HG03457 (cell line): ENCODE measurements around the gene CD96.
"Not testable (repeated sequence)": the region's sequence is repeated elsewhere in the genome, so short reads cannot be mapped to it uniquely, and the experiment has no call there.

Source experiments
- ATAC-seq: cut with Tn5 transposase; IDR thresholded peaks from one replicate; pipeline ENCODE4 v1.9.1; 2021; ENCODE audit warnings: moderate number of reproducible peaks; ENCODE audit not compliant: unreplicated experiment

The CD96 gene

DNA sequence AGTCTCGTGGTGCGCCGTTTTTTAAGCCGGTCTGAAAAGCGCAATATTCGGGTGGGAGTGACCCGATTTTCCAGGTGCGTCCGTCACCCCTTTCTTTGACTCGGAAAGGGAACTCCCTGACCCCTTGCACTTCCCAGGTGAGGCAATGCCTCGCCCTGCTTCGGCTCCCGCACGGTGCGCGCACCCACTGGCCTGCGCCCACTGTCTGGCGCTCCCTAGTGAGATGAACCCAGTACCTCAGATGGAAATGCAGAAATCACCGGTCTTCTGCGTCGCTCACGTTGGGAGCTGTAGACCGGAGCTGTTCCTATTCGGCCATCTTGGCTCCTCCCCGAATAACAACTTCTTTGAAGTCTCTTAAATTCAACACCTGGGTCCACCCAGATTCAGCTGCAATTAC lies 19.9 kb downstream of the CD96 start:
- ATAC-seq: not testable (repeated sequence)

- ATAC-seq: no peak
These were observed 24.8 kb downstream of the CD96 start for GRCh38 chr3:111566844-111567243.

DNA sequence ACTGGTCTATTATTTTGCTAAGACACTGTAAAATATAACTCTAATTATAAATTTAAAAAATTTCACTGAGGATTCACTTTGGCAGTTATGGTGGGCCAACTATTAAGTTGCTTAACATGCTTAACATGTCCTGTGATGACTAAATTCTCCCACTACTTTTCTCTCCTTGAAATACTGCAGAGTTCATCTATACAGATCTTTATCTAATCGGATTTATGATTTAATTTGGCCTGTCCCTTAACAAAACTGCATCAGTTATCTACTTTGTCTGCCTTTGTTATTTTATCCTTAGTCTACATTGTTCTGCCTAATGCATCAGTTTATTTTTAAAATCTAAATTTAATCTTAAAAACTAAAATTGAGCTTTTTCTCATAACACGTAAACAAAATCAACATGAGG lies 26.4 kb downstream of the CD96 start:
- no peak for ATAC-seq

DNA sequence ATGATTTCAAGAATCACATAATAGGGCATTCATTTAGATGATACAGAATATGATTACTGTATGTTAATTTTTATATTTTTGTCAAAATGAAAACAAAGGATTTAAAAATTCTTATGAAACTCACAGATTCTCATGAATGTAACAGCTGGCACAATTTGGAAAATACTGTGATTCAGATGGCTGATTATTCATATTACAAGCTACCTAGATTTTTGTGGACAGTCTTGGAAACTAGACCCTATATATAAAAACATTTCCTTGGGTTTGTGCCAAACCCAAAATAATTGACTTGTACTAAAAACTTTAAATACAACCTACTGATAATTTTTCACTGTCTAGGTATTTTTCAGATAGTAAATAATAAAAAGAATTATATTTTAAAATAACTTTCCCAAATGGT lies 26.9 kb downstream of the CD96 start:
- no peak for ATAC-seq

DNA sequence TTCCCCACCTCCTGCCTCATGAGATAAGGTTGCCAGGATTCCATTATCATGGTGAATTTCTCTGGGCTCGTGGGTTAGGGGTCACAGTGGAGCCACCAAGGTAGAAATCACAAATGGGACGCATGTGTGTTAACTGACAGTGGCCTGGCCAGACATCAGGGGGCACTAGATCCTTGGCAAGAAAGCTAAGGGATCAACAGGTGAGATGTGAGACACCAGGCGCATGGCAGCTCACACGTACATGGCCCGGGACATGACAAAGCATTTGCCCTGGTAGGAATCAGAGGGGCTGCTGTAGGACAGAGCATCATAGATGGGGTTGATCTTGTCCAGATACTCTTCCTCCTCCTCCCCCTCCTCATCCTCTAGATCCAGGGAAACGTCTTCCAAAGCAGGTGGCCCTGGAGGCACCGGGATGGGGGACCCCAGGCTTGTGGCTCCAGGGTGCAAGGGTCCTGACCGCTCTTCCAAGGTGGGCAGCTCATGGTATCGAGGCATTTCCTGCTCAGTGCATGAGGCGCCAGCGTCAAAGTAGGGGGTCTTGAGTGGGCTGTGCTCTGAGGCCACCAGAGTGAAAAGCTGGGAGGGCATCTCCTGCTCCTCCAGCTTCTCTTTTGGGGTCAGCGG lies 28.5 kb downstream of the CD96 start:
- ATAC-seq: no peak

GRCh38 chr3:111571282-111571681 lies 29.3 kb downstream of the CD96 start:
- ATAC-seq: no peak

- ATAC-seq: no peak
These were observed 30.0 kb downstream of the CD96 start for GRCh38 chr3:111571907-111572460.

GRCh38 chr3:111577113-111577512 lies 35.1 kb downstream of the CD96 start:
- ATAC-seq: no peak

DNA sequence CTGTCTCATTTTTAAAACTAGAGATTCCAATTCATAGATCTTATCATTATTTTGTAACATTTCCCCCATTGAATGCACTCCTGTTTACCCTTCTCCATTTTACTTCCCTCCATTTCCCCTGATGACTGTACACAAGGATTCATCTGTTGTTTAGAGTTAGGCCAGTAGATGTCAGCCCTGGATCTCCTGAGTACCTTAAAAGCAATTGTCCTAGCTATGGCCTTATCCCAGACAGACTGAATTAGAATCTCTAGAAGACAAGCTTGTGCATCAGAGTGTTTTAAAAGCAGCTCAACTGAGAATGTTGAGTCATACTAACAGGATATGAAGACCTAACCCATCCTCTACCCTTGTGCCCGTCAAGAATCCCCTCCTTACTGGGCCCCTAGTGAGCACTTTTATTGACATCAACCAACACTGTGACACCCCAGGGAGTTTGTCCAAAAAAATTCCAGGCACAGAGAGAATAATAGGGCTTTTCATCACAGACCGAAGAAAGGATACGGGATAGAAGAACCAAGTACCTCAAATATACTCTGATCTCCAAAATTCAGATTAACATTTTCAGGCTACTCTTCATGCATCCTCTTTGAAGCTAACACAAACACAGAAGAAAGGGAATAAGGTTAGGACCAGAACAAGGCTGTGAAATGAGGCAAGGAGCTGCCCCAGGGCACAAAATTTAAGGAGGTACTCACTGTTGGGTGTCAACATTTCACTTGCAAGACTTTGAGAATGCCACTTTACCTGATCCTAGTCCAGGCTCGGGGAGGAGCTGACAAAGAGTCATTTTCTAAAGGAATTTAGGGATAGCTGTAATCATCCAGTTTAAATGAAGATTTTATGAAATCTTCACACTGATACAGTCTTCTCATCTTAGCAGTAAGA lies 36.0 kb downstream of the CD96 start:
- peak; percentile 91 for ATAC-seq

GRCh38 chr3:111578867-111579266 lies 36.9 kb downstream of the CD96 start:
- no peak for ATAC-seq

- ATAC-seq: no peak
These were observed 37.5 kb downstream of the CD96 start for GRCh38 chr3:111579495-111579894.

- no peak for ATAC-seq
These were observed 39.6 kb downstream of the CD96 start for GRCh38 chr3:111581403-111582119.

- no peak for ATAC-seq
These were observed 40.1 kb downstream of the CD96 start for GRCh38 chr3:111582120-111582474.

DNA sequence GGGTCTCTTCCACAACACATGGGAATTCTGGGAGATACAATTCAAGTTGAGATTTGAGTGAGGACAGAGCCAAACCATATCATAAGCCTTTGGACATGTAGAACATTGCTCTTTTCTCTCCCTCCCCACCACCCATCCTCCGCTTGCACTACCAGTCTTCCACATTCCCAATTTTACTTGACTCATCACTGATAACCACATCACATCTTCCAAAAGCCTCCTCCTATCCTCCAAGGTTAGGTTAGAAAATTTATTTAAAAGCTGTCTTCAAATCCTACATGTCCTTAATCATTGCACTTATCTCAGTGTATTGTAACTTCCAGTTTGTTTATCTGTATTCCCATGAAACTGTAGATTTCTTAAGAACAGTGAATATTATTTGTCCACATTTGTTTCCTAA lies 42.7 kb downstream of the CD96 start:
- no peak for ATAC-seq

DNA sequence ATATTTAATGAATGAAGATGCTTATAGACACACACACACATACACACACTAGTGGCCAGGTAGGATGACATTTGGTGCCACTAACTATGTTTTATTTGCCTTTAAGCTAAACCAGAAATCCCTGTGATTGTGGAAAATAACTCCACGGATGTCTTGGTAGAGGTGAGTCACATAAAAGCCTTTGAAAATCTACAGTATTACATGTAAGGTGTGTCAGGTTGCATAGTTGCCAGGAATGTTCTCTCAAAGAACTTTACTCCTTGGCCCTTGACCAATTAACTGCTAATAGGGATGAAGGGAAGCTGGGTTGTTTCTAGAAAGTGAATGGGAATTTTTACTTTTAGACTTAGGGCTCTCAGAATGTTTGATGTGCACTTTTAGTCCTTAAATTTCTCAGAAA lies 43.2 kb downstream of the CD96 start:
- no peak for ATAC-seq

DNA sequence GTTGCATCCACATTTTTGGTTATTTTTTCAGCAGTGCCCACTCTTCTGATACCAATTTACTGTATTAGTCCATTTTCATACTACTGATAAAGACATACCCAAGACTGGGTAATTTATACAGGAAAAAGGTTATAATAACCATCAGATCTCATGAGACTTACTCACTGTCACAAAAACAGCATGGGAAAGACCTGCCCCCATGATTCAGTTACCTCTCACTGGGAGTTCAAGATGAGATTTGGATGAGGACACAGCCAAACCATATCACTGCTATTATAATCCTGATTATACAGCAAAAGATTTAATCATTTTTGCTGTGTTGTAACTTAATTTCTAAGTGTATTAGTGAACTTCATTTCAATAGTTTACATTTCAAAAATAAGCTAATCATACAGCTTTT lies 46.5 kb downstream of the CD96 start:
- ATAC-seq: no peak

GRCh38 chr3:111589303-111590142 lies 47.5 kb downstream of the CD96 start:
- no peak for ATAC-seq

DNA sequence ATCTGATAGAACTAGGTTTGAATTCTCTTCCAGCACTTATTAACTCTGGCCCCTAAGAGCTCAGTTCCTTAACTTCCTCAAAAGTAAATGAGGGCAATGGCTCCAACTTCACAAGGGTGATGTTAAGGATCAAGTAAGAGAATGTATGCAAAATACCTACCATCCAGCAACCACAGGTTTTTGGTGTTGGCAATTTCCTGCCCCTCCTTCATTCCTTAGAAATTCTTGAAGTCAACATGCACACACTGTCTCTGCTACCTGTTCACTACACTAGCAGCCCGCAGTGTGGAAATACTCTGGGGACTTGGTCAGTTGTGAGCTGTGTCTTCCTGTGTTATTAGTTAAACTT lies 48.1 kb downstream of the CD96 start:
- no peak for ATAC-seq

DNA sequence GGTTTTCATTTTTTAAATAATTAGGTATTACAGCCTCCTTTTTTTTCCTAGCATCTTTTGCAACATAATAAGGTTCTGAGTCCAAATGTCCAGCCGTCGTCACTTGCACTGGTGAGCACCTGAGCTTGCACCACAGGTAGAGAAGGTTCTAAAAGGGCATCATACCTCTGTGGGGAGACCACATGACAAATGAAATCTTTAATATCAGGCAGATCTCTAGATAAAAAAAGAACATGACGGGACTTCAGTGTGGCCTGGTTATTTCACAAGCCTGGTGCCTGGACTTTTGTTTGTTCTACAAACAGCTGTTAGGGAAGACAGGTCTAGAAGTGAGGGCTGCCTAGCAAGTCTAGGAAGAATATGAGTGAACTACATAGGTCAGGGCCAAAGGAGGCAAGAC lies 49.6 kb downstream of the CD96 start:
- ATAC-seq: no peak

DNA sequence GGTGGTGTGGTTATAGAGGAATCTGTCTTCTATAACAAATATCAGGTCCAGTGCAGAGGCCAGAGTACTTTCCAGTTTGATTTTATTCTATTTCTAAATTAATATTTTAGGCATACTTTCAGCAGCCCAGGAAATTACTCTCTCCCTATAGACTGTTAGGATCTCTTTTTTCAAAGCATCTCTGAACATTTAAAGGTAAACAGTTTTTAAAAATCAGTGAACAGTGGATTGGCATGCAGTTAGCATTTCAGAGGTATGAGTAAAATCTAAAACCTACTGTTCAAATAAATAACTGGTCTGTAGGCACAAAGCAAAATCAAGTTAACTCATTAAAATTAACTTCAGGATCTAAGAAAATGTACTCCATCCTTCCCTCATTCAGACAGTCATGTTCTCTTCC lies 50.1 kb downstream of the CD96 start:
- no peak for ATAC-seq

DNA sequence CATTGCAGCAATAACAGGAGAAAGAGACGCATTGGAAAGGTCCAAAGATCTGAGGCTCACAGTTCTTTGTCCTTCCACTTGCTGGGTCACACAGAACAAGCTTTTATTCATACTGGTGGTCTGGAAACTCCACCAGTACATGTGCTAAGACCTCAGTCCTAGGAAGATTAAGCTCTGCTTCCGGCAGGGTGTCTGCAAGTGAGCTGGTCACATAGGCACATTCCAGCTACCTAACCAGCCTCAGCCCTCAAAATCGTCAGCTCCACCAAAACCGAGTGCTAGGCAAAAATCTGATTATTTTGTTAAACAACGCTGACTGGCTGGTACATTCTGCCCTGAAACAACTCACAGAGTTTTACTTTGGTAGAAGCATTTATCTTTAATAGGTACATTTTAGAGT lies 50.9 kb downstream of the CD96 start:
- ATAC-seq: no peak
